Fibroblast of skin of left quadriceps (primary cell): Measurements from ENCODE around the gene DHPS.
"Not testable (repeated sequence)": the region's sequence is repeated elsewhere in the genome, so short reads cannot be mapped to it uniquely, and the experiment has no call there.

Experiments used
- DNase-seq, 2 experiments: peaks; one replicate each; pipeline ENCODE4 v3.0.0-alpha.2; 2013; ENCODE audit warnings: low read depth in 2 of 2

The DHPS gene

DNA sequence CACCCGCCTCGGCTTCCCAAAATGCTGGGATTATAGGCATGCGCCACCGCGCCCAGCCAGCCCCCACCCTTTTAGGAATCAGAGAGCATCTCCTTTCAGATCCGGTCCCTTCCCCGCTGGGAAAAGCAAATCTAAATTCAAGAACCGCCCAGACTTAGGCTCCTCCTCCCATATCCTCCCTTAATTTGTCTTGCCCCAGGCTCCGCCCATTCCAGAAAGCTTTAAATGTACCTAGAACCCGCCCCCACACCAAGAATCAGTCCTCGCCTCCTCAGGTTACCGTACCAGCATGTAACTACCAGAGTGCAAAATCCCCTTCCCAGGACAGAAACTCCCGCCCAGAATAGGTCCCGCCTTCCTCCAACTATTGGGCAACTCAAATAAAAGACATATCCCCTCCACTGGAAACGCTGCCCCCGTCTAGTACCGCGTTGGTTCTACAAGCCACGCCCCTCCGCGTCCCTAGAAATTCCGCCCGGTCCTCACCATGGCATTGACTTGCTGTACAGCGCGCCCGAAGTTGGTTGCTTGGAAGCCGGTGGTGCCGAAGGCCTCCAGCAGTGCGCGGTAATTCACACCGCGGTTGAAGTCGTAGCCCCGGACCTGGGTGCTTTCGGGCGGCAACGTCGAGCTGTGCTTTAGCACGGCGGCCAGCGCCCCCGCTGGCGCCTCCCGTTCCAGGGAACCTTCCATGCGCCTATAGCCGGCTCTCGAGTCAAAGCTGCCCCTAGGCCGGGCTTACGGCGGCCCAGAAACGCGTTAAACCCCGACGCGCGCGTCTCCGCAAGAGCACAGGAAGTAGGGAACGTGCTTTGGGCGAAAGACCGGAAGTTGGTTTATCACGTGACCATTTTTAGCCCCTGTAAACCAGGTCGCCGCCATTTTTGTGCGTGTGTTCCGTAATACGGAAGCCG is at the start of gene DHPS:
DHPS (minus strand) TSS at position 807 of the 914 bp plus-strand sequence; CDS start at position 693, 114 bp downstream.
- peak; percentile 95 to 96 for DNase-seq

DNA sequence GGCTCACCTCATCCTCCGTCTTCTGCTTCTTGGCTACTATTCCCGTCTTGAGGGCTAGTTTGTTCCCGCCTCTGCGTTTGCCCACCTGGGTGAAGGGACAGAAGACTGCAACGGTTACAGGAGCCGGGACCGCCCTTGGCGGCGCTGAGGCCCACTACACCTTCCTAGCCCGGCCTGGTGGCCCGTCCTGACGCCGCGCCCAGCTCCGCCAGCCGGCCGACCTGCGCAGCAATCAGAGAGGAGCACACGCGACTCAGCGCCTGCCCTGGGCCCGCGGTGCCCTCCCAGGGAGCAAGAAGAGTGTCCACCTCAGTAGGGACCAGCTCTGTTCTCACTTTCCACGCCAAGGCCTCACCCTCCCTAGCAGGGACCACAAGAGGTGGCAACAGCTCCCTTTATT is 49.7 kb upstream of the DHPS start:
- DNase-seq, result no peak

DNA sequence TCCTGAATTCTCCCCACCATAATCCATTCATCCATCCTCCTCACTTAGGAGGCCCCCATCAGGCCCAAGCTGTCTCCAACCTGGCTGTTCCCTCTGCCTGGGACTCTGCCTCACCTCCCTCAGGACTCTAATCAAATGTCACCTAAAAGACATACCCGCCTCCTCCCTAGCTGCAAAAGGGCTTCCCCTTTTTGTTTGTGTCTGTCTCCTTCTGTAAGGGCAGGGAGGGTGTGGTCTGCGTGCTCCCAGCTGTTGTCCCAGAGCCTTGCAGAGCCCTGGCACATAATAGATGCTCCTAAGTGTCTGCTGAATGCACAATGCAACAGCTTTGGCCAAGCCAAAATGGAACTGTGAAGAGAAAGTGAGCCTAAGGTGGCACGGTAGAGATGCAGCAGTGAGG is 48.4 kb upstream of the DHPS start:
- no peak for DNase-seq

DNA sequence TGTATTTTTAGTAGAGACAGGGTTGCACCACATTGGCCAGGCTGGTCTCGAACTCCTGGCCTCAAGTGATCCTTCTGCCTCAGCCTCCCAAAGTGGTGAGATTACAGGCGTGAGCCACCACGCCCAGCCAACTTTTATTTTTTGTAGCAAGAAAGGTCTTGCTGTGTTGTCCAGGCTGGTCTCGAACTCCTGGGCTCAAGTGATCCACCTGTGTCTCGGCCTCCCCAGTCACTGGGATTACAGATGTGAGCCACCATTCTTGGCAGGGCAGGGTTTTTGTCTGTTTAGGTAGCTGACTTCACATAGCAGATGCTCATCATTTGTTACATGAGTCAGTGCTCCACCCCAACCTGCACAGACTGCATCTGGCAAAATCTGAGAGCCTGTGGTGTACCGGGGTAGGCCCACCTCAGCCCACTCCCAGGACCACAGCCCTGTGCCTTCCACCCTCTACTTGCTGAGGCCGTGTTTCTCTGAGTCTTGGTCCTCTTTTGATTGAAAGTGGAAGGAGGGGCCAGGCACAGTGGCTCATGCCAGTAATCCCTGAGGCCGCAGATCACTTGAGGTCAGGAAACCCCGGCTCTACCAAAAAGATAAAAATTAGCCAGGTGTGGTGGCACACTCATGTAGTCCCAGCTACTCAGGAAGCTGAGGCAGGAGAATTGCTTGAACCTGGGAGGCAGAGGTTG is 46.2 kb upstream of the DHPS start:
- no peak for DNase-seq

DNA sequence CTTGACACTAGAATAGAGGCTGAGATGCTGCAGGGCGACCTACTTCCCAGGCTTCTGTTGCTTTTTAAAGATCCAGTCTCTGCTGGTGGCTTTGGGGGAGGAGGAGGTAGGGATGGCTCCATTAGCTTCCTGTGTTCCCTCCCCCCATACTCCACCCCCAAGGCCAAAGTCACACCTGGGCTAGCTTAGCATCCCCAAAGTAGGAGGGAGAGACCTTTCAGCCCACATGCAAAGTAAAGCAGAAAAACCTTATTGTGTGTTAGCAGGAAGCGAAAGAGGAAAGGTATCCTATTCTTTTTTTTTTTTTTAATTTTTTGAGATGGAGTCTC is 45.3 kb upstream of the DHPS start:
- DNase-seq, result no peak

DNA sequence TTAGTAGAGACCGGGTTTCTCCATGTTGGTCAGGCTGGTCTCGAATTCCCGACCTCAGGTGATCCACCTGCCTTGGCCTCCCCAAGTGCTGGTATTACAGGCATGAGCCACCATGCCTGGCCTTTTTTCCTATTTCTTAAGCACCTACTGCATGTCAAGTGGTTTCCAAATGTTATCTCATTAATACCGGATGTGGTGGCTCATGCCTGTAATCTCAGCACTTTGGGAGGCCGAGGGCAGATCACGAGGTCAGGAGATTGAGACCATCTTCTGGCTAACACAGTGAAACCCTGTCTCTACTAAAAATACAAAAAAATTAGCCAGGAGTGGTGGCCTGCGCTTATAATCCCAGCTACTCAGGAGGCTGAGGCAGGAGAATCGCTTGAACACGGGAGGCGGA is 43.9 kb upstream of the DHPS start:
- not testable (repeated sequence) for DNase-seq

DNA sequence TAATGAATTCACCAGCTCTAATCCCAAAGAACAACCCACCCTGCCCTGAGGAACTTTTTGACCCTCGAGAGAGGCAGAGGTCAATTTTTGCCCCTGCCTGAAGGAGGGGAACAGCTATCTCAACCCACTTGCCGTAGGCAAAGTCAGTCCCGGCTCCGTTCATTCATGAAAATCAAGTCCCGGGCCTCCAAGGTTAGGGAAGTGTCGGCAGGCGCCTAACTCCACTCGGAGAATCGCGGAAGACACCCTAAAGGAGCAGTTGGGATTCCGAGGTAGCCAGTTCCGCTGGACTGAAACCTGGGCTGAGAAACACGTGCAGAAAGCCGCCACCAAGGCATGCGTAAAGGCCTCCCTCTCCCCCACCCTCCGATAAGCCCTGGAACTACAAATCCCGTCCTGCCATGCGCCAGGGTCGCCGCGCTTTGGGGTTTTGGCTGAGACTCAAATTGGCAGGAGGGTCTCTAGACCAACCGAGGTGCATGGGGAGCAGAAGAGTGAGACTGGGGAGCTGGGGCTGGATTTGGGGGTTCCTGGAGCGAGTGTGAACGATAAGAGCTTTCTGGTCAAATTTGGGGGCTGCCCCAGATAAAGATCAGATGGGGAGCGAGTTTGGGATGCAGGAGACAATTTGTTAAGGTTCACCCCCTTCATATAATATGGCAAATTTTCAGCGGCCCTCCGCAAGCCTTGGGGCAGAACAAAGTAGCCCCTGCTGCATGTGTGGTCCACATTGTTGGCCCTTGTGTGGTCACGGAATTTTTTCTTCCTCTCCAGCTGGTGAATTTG is 42.2 kb upstream of the DHPS start, which contains the start of gene TNPO2:
TNPO2 (minus strand) TSS at position 292 of the 786 bp plus-strand sequence. CDS start 2,955 bp downstream, outside the sequence.
- peak in 1 of 2 experiments; percentile 22 for DNase-seq

DNA sequence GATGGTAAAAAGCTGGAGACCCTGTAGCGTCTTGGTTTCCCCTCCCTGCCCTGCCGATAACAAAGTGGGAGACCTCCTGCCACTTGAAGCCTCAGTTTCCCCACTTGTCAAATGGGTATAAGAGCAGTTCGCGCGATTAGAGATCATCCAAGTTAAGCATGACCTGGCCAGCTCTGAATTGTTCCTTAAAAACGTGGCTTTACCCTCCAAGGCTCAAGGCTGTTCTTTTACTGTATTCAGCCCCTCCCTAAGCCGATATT is 41.6 kb upstream of the DHPS start:
- no peak for DNase-seq

DNA sequence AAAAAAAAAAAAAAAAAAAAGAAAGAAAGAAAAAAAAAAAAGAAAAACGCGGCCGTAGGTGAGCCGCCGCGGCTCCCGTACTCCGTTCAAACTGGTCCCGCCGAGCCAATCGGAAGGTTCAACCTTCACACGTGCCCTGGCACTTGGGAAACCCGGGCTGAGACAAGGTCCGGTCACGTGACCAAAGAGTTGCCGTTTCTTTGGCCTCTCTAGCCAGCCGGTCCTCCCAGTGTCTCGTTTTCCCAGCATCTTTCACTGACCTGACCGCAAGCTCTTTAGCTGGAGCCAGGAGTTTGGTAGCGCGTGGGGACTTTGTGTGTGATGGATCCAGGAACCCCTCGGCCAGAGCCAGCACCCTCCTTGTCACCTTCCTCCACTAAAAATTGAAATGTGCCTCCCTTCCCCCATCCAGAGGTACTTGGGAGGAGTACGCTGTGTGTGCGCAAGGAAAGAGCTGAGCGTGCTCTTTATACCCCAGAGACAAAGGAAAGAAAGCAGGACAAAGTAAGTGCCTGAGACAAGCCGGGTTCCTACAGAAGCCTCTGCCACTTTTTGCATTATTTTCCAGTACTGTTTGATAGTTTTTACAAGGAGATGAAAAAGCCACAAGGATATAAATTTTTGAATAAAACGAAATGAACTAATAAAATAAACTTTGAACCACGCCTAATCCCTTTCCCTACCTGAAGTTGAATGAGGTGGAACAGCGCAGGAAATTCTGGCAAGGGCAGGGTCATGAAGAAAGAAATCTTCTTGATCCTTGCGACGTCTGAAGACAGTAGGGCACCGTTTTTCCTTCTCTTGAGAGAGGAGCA is 41.1 kb upstream of the DHPS start:
- DNase-seq, result peak; percentile 99

DNA sequence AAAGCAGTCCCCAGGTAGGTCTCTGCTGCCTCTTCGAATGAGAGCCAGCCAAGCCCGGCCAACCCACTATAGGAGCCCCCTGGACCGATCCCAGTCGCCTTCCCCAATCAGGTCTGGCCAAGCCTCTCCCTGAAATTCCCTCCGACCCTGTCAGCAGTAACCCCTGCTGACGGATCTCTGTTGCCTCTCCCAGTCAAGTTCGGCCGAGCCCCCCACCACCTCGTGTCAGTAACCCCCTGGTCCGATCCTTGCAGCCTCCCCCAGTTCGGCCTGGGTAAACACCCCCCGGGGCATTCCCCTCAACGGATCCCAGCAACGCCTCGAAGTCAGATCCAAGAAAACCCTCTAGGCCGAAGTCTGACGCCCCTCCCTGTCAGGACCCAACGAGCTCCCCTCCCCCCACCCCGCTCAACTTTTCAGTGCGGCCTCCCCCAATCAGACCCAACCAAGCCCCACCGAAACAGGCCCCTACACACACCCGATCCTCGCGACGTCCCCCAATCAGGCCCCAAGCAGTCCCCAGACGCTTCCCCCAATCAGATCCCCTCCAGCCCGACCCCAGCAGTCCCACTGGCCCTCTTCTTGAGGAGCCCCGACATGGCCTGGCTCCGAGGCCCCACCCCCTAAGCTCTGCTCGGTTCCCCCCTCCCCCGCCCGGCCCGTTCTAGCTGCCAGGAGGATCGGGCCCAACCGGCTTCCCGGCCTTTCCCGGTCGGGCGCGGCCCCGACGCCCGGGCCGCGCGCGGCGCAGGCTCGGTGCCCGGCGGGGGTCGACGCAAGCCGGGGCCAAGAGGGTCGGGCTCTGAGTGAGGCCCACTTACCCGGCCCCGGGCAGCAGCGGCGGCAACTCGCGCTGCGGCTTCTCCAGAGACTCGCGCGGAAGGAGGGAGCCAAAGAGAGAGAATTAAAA is 40.2 kb upstream of the DHPS start:
- DNase-seq, result peak; percentile 55 to 59

DNA sequence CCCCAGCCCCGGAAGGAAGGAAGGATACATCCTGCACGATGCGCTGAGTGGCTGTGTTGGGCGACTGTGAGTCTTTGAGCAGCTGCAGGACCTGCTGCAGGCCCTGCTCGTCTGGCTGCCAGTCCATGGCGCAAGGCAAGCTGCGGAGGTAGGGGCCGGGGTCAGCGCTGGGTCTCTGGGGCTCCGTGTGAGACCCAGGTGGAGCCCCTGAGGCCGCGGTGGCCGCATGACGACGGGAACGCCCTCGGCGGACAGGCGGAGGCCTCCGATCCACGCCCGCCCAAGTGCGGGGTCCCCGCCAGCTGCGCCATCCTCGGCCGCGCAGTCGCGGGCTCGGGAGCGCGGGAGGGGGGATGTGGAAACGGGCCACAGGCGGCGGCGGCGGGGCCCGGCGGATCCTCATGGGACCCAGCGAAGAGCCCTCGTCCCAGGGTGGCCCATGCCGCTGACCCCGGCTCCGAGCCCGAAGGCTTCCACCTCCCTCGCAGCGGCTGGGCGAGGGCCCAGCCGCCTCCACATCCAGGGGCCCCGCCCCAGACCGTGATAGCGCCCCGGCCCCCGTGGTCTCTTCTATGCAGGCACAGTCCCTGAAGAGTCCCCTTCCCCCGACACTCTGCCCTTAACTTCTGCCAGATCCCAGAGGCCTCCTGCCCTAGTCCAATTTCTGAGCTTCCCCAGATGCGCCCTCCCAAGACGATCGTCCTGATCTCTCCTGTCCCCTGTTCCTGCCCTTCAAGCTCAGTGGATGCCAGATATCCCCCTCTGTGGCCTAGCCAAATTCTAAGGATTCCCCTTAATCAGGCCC is 39.4 kb upstream of the DHPS start:
- DNase-seq, result no peak

DNA sequence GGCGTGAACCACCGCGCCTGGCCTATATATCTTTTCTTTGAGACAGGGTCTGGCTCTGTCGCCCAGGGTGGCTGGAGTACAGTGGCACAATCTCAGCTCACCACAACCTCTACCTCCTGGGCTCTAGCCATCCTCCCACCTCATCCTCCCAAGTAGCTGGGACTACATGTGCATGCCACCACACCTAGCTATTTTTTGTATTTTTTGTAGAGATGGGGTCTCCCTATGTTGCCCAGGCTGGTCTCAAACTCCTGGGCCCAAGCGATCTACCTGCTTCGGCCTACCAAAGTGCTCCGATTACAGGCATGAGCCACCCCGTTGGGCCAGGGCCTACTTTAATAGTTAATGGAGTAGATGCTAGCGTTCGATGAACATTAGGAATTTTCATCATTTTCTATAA is 38.6 kb upstream of the DHPS start:
- DNase-seq, result no peak

DNA sequence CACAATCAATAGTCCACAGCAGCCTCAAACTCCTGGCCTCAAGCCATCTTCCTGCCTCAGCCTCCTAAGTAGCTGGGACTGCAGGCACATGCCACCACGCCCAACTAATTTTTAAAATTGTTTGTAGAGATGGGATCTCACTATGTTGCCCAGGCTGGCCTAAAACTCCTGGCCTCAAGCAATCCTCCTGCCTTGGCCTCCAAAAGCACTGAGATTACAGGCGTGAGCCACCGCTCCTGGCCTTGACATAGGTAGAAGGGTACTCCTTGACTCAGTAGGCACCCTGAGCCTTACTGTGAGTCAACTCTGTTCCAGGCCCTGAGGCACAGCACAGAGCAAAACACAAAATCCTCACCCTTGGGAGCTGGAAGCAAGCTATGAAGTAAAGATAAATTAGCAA is 34.2 kb upstream of the DHPS start:
- DNase-seq, result no peak

DNA sequence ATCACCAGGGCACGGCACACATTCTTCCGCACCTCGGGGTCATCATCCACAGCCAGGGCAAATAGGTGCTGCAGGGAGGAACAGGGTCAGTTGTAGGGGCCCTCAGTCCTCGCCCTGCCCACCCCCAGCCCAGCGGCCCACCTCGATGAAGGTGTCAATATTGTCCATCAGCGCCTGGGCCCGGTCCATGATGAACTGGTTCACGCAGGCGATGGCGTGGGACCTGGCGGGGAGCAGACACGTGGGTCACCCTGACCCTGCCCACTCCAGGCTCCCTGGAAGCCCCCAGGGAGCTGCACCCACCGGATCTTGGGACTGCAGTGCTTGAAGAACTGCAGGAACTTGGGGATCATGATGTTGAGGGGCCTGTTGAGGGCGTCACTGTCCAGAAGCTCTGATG is 33.4 kb upstream of the DHPS start:
- DNase-seq, result no peak

DNA sequence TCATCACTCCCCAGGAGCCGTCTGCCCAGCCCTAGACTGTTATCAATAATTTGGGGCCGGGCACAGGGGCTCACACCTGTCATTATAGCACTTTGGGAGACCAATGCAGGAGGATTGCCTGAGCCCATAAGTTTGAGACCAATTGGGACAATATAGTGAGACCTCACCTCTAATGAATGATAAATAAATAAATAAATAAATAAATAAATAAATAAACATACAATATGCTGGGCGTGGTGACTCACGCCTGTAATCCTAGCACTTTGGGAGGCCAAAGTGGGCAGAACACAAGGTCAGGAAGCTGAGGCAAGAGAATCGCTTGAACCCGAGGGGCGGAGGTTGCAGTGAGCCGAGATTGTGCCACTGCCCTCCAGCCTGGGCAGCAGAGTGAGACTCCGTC is 31.6 kb upstream of the DHPS start:
- not testable (repeated sequence) for DNase-seq

DNA sequence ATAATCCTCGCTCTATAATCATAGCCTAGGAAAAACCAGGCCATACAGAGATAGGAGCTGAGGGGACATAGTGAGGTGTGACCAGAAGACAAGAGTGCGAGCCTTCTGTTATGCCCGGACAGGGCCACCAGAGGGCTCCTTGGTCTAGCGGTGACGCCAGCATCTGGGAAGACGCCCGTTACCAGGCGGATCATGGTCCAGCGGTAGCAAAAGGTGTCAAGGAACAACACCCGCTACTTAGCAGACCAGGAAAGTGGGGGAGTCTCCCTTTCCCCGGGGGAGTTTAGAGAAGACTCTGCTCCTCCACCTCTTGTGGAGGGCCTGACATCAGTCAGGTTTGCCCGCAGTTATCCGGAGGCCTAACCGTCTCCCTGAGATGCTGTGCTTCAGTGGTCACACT is 30.4 kb upstream of the DHPS start:
- not testable (repeated sequence) for DNase-seq

DNA sequence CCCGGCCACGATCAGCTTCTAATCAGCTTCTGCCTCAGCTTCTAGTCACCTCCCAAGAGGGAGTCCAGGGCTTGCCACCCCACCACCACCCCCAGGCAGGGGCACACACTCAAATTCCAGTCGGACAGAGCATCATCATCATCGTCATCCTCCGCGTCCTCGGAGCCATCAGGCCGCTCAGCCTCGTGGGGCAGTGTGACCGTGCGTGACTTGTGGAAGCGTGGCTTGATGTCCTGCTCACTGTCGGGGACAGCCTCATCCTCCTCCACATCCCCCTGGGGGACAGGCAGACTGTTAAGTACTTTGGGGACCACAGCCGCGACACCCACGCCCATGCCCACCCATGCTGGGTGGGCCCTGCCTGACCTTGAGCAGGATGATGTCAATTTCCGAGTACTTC is 29.5 kb upstream of the DHPS start:
- DNase-seq, result no peak

DNA sequence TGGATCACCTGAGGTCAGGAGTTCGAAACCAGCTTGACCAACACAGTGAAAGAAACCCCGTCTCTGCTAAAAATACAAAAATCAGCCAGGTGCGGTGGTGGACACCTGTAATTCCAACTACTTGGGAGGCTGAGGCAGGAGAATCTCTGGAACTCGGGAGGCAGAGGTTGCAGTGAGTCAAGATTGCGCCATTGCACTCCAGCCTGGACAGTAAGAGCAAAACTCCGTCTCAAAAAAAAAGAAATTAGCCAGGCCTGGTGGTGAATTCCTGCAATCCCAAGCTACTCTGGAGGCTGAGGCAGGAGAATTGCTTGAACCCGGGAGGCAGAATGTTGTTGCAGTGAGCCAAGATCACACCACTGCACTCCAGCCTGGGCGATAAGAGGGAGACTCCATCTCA is 27.0 kb upstream of the DHPS start:
- no peak for DNase-seq

DNA sequence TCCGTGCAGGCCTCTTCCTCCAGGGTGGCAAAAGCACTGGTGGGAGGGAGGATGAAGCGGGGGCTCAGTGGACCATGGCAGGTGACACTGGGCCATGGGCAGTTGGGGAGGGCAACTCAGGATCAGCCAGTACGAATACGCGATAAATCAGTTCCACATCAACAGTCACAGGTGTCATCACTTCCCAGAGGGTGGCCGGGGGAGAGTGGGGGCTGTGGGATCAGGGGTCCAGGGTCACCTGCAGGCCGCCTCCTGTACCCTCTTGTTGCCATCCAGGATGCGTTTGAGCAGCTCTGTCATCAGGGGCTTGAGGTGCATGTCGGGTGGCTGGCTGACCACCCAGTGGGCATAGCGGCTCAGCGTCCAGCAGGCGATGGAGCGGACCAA is 24.6 kb upstream of the DHPS start:
- no peak for DNase-seq
